ENCODE data around the gene UGT2B7. TPM values are rescaled to one million over a fixed set of nuclear protein-coding genes. Genes with fewer than 3 reads are reported as not detected.
A peak's percentile ranks its signal among the peaks of the same experiment; 100 is the strongest.

The UGT2B7 gene
- total and polyA plus RNA-seq, 10 of the 15 experiments (the other 5 are each of a cell fraction or from before 2014, with no cell fraction given) = 0.73 to 2.9 (median 1.2) TPM

- peak; percentile 56 for TF ChIP-seq IKZF1 (conservative IDR thresholded peaks at IDR 0.05)
- no peak for TF ChIP-seq EGR1 (IDR thresholded peaks at IDR 0.05; ENCODE audit: borderline replicate concordance in 1 of 2, low read depth in 2 of 2, low read length in 2 of 2)
- no peak for TF ChIP-seq FOXM1 (IDR thresholded peaks at IDR 0.05; ENCODE audit: low read depth, low read length)
- no peak for TF ChIP-seq ELK1 (IDR thresholded peaks at IDR 0.05; ENCODE audit: low read depth, low read length)
- TF ChIP-seq RUNX3 (IDR thresholded peaks at IDR 0.05; ENCODE audit: low read length) = peak; percentile 38; the same call in 1 of the 2 replicates
- TF ChIP-seq CBX5 (IDR thresholded peaks at IDR 0.05; ENCODE audit: low read depth) = no peak
- TF ChIP-seq NKRF (conservative IDR thresholded peaks at IDR 0.05) = peak; percentile 73; the same call in 1 of the 2 replicates
- peak; percentile 73 for TF ChIP-seq RELB (IDR thresholded peaks at IDR 0.05; ENCODE audit: low read depth)
These were observed 38.5 kb upstream of the UGT2B7 start (continued) for GRCh38 chr4:69057620-69058409.
